Left lung (tissue), 14 donors: ENCODE data around the gene HDLBP. TPM values are rescaled to one million over a fixed set of nuclear protein-coding genes. Genes with fewer than 3 reads are reported as not detected.

Source experiments
- ATAC-seq: fragments of 200-7000 bp; cut with Tn5 transposase; one replicate; pipeline ENCODE4 v1.9.1; 2020; ENCODE audit warnings: moderate library complexity
- DNase-seq, 4 donors: peaks; one replicate each; pipeline ENCODE4 v3.0.0-alpha.2; 2013 to 2020
- H3K27ac ChIP-seq, 2 donors: fragments of 200-600 bp; sonication (generic) in 1 of 2; one replicate each; pipeline versions ENCODE4 v1.5.0 to v1.8.0; 2020 to 2021
- H3K27me3 ChIP-seq, 2 donors: fragments of 200-600 bp; sonication (generic) in 1 of 2; one replicate each; pipeline versions ENCODE4 v1.5.0 to v1.8.0; 2020 to 2021
- H3K36me3 ChIP-seq, 2 donors: fragments of 200-600 bp; sonication (generic) in 1 of 2; one replicate each; pipeline versions ENCODE4 v1.5.0 to v1.8.0; 2020 to 2021
- H3K4me1 ChIP-seq, 2 donors: fragments of 200-600 bp; one replicate each; pipeline ENCODE4 v1.8.0; 2021
- H3K4me3 ChIP-seq, 2 donors: fragments of 200-600 bp; sonication (generic) in 1 of 2; one replicate each; pipeline versions ENCODE4 v1.5.0 to v1.8.0; 2020 to 2021; ENCODE audit warnings: mild to moderate bottlenecking in 1 of 2
- H3K9me3 ChIP-seq, 2 donors: fragments of 200-600 bp; sonication (generic) in 1 of 2; one replicate each; pipeline versions ENCODE4 v1.5.0 to v1.8.0; 2020 to 2021
- CTCF ChIP-seq, 2 donors: fragments of 200-600 bp; sonication (generic) in 1 of 2; IDR thresholded peaks; one replicate each; pipeline versions ENCODE4 v1.5.0 to v1.8.0; 2021; ENCODE audit warnings: antibody characterized with exemption in 2 of 2
- intact Hi-C, 2 donors: fragments of 100-400 bp; cut with DNase I; formaldehyde crosslinking; loops; one replicate each; pipeline versions ENCODE4 v1.11.2 to v1.14.2; 2022
- long read RNA-seq, 12 donors: library from polyadenylated mRNA in 2 of 12; unstranded in 2 of 12; transcript quantifications; one replicate each; pipeline ENCODE4 v2.0.0 and lab custom pipeline, GENCODE V29; 2019 to 2026
- polyA plus RNA-seq, 6 donors: library from polyadenylated mRNA; unstranded; fragments of 120-200 nt; gene quantifications; one replicate each; pipeline ENCODE4 v1.2.1, GENCODE V29; 2013; ENCODE audit not compliant: insufficient read length in 6 of 6
- total RNA-seq, 2 donors: library from RNA; stranded (reverse); fragmentation: NEBNext Ultra II Directional; extraction: Animal tissue kit (Norgen Biotek cat#: 25700); gene quantifications; one replicate each; pipeline ENCODE4 v1.2.1, GENCODE V29; 2021
- donor health status: DM: no; HTN: yes; CAD: no.
- donor health status: DM: no; HTN: no; CAD: no.

The HDLBP gene
- total RNA-seq (100 to 1,000 TPM; 559 to 567 TPM), polyA plus RNA-seq (100 to 1,000 TPM; 369 to 419 (median 380) TPM)
- long read RNA-seq, donor 1, full-length matches to known transcripts = 22 of 733 reads
- long read RNA-seq, donor 1, partial matches to known transcripts = 623 of 733 reads
- long read RNA-seq, donor 1, other reads (novel, unspliced or antisense) = 88 of 733 reads
- long read RNA-seq, donor 2, full-length matches to known transcripts = 41 of 675 reads
- long read RNA-seq, donor 2, partial matches to known transcripts = 498 of 675 reads
- long read RNA-seq, donor 2, other reads (novel, unspliced or antisense) = 136 of 675 reads
- long read RNA-seq, donor 3, full-length matches to known transcripts = 18 of 297 reads
- long read RNA-seq, donor 3, partial matches to known transcripts = 209 of 297 reads
- long read RNA-seq, donor 3, other reads (novel, unspliced or antisense) = 70 of 297 reads
- long read RNA-seq, donor 4, full-length matches to known transcripts = 11 of 141 reads
- long read RNA-seq, donor 4, partial matches to known transcripts = 121 of 141 reads
- long read RNA-seq, donor 4, other reads (novel, unspliced or antisense) = 9 of 141 reads
- long read RNA-seq, donor 5, full-length matches to known transcripts = 21 of 1,714 reads
- long read RNA-seq, donor 5, partial matches to known transcripts = 1,675 of 1,714 reads
- long read RNA-seq, donor 5, other reads (novel, unspliced or antisense) = 18 of 1,714 reads
- long read RNA-seq, donor 6, full-length matches to known transcripts = 8 of 61 reads
- long read RNA-seq, donor 6, partial matches to known transcripts = 53 of 61 reads
- long read RNA-seq, donor 6, other reads (novel, unspliced or antisense) = 0 of 61 reads
- long read RNA-seq, donor 7, full-length matches to known transcripts = 12 of 202 reads
- long read RNA-seq, donor 7, partial matches to known transcripts = 190 of 202 reads
- long read RNA-seq, donor 7, other reads (novel, unspliced or antisense) = 0 of 202 reads
- long read RNA-seq, donor 8, full-length matches to known transcripts = 17 of 474 reads
- long read RNA-seq, donor 8, partial matches to known transcripts = 457 of 474 reads
- long read RNA-seq, donor 8, other reads (novel, unspliced or antisense) = 0 of 474 reads
- long read RNA-seq, donor 9 = 0 reads
- long read RNA-seq, donor 10, partial matches to known transcripts = 95 of 106 reads
- long read RNA-seq, donor 10, other reads (novel, unspliced or antisense) = 9 of 106 reads
- long read RNA-seq, donor 11, full-length matches to known transcripts = 26 of 116 reads
- long read RNA-seq, donor 11, partial matches to known transcripts = 90 of 116 reads
- long read RNA-seq, donor 11, other reads (novel, unspliced or antisense) = 0 of 116 reads
- long read RNA-seq, donor 12, full-length matches to known transcripts = 25 of 1,295 reads
- long read RNA-seq, donor 12, partial matches to known transcripts = 1,177 of 1,295 reads
- long read RNA-seq, donor 12, other reads (novel, unspliced or antisense) = 93 of 1,295 reads

- DNase-seq (peak; percentile 99 to 100 (median 100)), ATAC-seq (peak; percentile 90)
- H3K36me3 ChIP-seq = no peaks in the 10 kb centered on the region
- H3K27ac ChIP-seq = peak within 1 kb of the TSS; percentile 98 to 99
- TF ChIP-seq CTCF (IDR thresholded peaks at IDR 0.05) = no peak
- intact Hi-C loops = no loop called here
- peaks cover 29 to 77% of the 10 kb centered on the region in 2 donors for H3K4me1 ChIP-seq
- peak within 1 kb of the TSS; percentile 73 to 93 for H3K4me3 ChIP-seq
- no peaks in the 10 kb centered on the region for H3K9me3 ChIP-seq
- no peaks in the 10 kb centered on the region for H3K27me3 ChIP-seq
Observed at GRCh38 chr2:241315093-241315878, at the start of gene HDLBP. Gene HDLBP, minus strand, starts transcription at chr2:241315672. Its CDS starts 48,803 bp downstream, at chr2:241266869.

GRCh38 chr2:241364781-241365180 lies 49.3 kb upstream of the HDLBP start:
- intact Hi-C loops = no loop called here
- TF ChIP-seq CTCF (IDR thresholded peaks at IDR 0.05) = no peak

GRCh38 chr2:241363426-241363825 lies 48.0 kb upstream of the HDLBP start:
- ATAC-seq (peak; percentile 60), DNase-seq (no peak)
- Histone ChIP-seq H3K4me3 (no peak overlapping the region), H3K9me3 (no peaks in the 10 kb centered on the region), H3K27ac (no peak overlapping the region), H3K27me3 (no peaks in the 10 kb centered on the region), H3K4me1 (peaks cover 0 to 15% of the 10 kb centered on the region in 2 donors), H3K36me3 (no peaks in the 10 kb centered on the region)
- no peak for TF ChIP-seq CTCF (IDR thresholded peaks at IDR 0.05)
- intact Hi-C loops = no loop called here

More at GRCh38 chr2:241364781-241365180, 49.3 kb upstream of the HDLBP start:
- H3K36me3 ChIP-seq = no peaks in the 10 kb centered on the region
- no peak overlapping the region for H3K27ac ChIP-seq
- peaks cover 0 to 13% of the 10 kb centered on the region in 2 donors for H3K4me1 ChIP-seq
- no peaks in the 10 kb centered on the region for H3K27me3 ChIP-seq
- H3K9me3 ChIP-seq = no peaks in the 10 kb centered on the region
- DNase-seq (no peak), ATAC-seq (no peak)
- no peak overlapping the region for H3K4me3 ChIP-seq

GRCh38 chr2:241359481-241360045 lies 44.1 kb upstream of the HDLBP start:
- H3K4me1 ChIP-seq = peaks cover 22 to 42% of the 10 kb centered on the region in 2 donors
- no peak for DNase-seq
- intact Hi-C loops = no loop called here

More at GRCh38 chr2:241359481-241360045, 44.1 kb upstream of the HDLBP start:
- Histone ChIP-seq H3K27me3 (no peaks in the 10 kb centered on the region), H3K27ac (no peak overlapping the region), H3K36me3 (peaks cover 0 to 3% of the 10 kb centered on the region in 2 donors), H3K9me3 (no peaks in the 10 kb centered on the region), H3K4me3 (no peak overlapping the region)
- no peak for ATAC-seq
- TF ChIP-seq CTCF (IDR thresholded peaks at IDR 0.05) = no peak
